H7 (cell line): Measurements from ENCODE around the gene HSD17B8. TPM values are rescaled to one million over a fixed set of nuclear protein-coding genes. Genes with fewer than 3 reads are reported as not detected.
A peak's percentile ranks its signal among the peaks of the same experiment; 100 is the strongest.

Experiments used
- DNase-seq: peaks from one replicate; pipeline ENCODE4 v3.0.0; 2012
- H3K27me3 ChIP-seq: 2 replicates; pipeline ENCODE4 v1.6.0; 2011; ENCODE audit warnings: mild to moderate bottlenecking, low read length; ENCODE audit not compliant: control insufficient read depth, insufficient read depth
- H3K36me3 ChIP-seq: replicated peaks from 2 replicates; pipeline ENCODE4 v1.5.1; 2011; ENCODE audit warnings: low read length; ENCODE audit not compliant: control insufficient read depth, insufficient read depth
- H3K4me3 ChIP-seq: 2 replicates; pipeline ENCODE4 v1.5.1; 2011; ENCODE audit warnings: low read depth, mild to moderate bottlenecking, control low read depth, low read length, moderate library complexity; ENCODE audit not compliant: insufficient read depth
- total RNA-seq: library from RNA; depleted of rRNA; stranded (reverse); fragments of >200 nt; shearing (Covaris generic); gene quantifications from 2 replicates; pipeline ENCODE4 v1.2.3, GENCODE V29; 2014

Gene HSD17B8
- total RNA-seq, 1 experiment from 2014 or later = 14.7 TPM

- H3K4me3 ChIP-seq = no peak overlapping the region
- H3K36me3 ChIP-seq = peaks cover 20% of the 10 kb centered on the region
- no peak for DNase-seq
- peaks cover 26% of the 10 kb centered on the region for H3K27me3 ChIP-seq
These were observed 851 bp upstream of the HSD17B8 start for GRCh38 chr6:33203443-33204164.

GRCh38 chr6:33204165-33204414 is 365 bp upstream of the HSD17B8 start:
- Histone ChIP-seq H3K4me3 (no peak overlapping the region), H3K36me3 (peaks cover 20% of the 10 kb centered on the region), H3K27me3 (peaks cover 27% of the 10 kb centered on the region)
- DNase-seq = no peak

DNA sequence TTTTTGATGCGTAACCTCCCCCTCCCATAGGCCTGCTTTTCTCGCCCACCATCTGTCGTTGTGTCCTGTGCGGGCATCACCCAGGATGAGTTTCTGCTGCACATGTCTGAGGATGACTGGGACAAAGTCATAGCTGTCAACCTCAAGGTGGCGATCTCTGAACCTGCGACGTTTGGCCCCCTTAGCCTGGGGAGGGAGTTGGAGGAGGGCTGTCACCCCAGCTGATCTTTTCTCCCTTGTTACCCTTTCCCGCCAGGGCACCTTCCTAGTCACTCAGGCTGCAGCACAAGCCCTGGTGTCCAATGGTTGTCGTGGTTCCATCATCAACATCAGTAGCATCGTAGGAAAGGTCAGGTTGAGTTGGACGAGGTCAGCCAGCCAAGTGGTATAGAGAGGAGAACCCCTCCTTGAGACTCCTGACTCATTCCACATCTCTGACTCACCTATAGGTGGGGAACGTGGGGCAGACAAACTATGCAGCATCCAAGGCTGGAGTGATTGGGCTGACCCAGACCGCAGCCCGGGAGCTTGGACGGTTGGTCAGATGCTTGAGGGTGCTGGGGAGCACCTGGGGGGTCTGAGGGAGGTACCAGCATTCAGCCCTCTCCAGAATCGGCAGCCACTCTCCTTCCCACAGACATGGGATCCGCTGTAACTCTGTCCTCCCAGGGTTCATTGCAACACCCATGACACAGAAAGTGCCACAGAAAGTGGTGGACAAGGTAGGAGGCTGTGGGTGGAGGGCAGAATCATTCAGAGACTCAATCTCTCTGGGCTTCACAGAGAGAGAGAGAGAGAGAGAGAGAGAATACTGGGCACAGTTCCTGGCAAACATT is 954 bp downstream of the HSD17B8 start:
- peaks cover 23% of the 10 kb centered on the region for H3K36me3 ChIP-seq
- DNase-seq = peak; percentile 69
- peaks cover 34% of the 10 kb centered on the region for H3K27me3 ChIP-seq
- peak overlapping the region; percentile 84 for H3K4me3 ChIP-seq

GRCh38 chr6:33206027-33206863 is 1.8 kb downstream of the HSD17B8 start:
- Histone ChIP-seq H3K27me3 (peaks cover 37% of the 10 kb centered on the region), H3K36me3 (peaks cover 24% of the 10 kb centered on the region), H3K4me3 (no peak overlapping the region)
- DNase-seq = no peak

GRCh38 chr6:33206864-33207551 is 2.6 kb downstream of the HSD17B8 start:
- Histone ChIP-seq H3K4me3 (peak overlapping the region; percentile 85), H3K27me3 (peaks cover 44% of the 10 kb centered on the region)
- peak; percentile 76 for DNase-seq

GRCh38 chr6:33207552-33208090 is 3.2 kb downstream of the HSD17B8 start:
- peak; percentile 78 for DNase-seq
- Histone ChIP-seq H3K36me3 (peaks cover 12% of the 10 kb centered on the region), H3K27me3 (peaks cover 50% of the 10 kb centered on the region), H3K4me3 (peak overlapping the region; percentile 85)

More at GRCh38 chr6:33206864-33207551, 2.6 kb downstream of the HSD17B8 start:
- H3K36me3 ChIP-seq = peaks cover 18% of the 10 kb centered on the region

DNA sequence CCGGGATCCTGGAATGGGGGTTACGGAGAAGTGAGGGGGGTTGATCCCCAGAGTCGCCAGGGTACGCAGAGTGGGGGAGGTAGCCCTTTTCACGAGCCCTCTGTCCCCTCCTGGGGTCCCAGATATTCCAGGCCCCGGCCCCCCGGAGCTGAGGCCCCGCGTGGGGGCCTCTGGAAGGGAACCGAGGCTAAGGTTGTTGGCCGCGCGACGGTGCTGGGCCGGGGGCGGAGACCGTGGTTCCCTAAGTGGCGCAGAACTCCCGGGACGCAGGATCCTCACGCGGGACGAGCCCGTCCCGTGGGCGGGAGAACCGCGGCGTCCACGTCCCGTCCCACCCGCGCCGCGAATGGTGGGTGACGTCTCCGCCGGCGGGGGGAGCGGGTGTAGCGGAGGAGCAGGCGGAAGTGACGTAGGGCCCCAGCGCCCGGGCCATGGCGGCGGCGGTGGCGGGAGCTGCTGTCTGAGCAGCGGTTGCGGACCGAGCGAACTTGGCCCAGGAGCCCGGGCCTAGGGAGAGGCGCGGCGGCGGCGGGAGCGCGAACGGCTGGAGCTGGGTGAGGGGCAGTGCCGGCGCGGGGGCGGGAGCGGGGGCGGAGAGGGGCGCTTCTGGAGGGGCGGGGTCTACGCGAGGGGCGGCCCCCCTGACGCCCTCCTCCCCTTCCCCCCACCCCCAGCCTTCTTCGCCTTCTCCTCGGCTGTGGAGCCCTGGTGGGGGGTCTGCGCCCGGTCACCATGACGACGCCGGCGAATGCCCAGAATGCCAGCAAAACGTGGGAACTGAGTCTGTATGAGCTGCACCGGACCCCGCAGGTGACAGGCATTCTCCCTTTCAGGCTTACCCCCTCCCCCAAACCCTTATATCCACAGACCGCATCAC is 3.9 kb downstream of the HSD17B8 start, which contains the start of gene RING1:
RING1 (plus strand) TSS at position 410 of the 877 bp plus-strand sequence; CDS start at position 733, 323 bp downstream.
- Histone ChIP-seq H3K27me3 (peaks cover 57% of the 10 kb centered on the region), H3K4me3 (peak within 1 kb of the TSS; percentile 85), H3K36me3 (peaks cover 8% of the 10 kb centered on the region)
- peak; percentile 98 for DNase-seq

GRCh38 chr6:33209856-33210255 is 5.4 kb downstream of the HSD17B8 start:
- Histone ChIP-seq H3K36me3 (peaks cover 5% of the 10 kb centered on the region), H3K4me3 (no peak overlapping the region), H3K27me3 (peaks cover 72% of the 10 kb centered on the region)
- DNase-seq = peak; percentile 18

DNA sequence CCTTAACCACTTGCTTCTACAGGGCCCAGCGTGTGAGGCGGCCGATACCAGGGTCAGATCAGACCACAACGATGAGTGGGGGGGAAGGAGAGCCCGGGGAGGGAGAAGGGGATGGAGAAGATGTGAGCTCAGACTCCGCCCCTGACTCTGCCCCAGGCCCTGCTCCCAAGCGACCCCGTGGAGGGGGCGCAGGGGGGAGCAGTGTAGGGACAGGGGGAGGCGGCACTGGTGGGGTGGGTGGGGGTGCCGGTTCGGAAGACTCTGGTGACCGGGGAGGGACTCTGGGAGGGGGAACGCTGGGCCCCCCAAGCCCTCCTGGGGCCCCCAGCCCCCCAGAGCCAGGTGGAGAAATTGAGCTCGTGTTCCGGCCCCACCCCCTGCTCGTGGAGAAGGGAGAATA is 6.7 kb downstream of the HSD17B8 start:
- DNase-seq = peak; percentile 51
- Histone ChIP-seq H3K36me3 (peaks cover 5% of the 10 kb centered on the region), H3K27me3 (peaks cover 77% of the 10 kb centered on the region), H3K4me3 (no peak overlapping the region)

- H3K36me3 ChIP-seq = peaks cover 5% of the 10 kb centered on the region
- peak; percentile 87 for DNase-seq
- peaks cover 77% of the 10 kb centered on the region for H3K27me3 ChIP-seq
- H3K4me3 ChIP-seq = no peak overlapping the region
These were observed 7.4 kb downstream of the HSD17B8 start for GRCh38 chr6:33211666-33212422.

DNA sequence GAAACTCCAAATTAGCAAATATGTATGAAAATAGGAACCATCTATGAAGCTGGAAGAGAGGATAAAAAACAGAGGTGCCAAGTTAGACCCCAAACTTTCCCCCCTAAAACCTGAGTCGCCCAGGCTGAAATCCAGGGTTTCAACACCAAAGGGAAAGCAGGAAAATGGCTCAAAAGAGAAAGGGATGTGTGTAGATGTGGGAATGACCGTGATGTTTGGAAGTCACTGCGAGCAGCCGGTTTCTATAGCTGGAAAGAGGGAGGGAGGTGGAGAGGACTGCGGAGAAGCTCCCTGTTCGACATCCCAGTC is 8.4 kb downstream of the HSD17B8 start:
- Histone ChIP-seq H3K36me3 (peaks cover 5% of the 10 kb centered on the region), H3K4me3 (peak overlapping the region; percentile 74), H3K27me3 (peaks cover 75% of the 10 kb centered on the region)
- no peak for DNase-seq

- DNase-seq = peak; percentile 86
- Histone ChIP-seq H3K27me3 (peaks cover 76% of the 10 kb centered on the region), H3K36me3 (peaks cover 5% of the 10 kb centered on the region), H3K4me3 (peak overlapping the region; percentile 74)
These were observed 8.9 kb downstream of the HSD17B8 start for GRCh38 chr6:33213166-33213988.
